ENCODE data around the gene TRIB2. TPM values are rescaled to one million over a fixed set of nuclear protein-coding genes. Genes with fewer than 3 reads are reported as not detected.

Gene TRIB2
- total and polyA plus RNA-seq, 4 donors = 6.7 to 27.8 (median 12.3) TPM

GRCh38 chr2:12672711-12673315 lies 43.9 kb upstream of the TRIB2 start:
- no peak overlapping the region for H3K9ac ChIP-seq (ENCODE audit: low read depth in 1 of 2, low read length in 2 of 2)
- H3K9me3 ChIP-seq (ENCODE audit: control insufficient read depth in 4 of 4, low read length in 3 of 4) = no peaks in the 10 kb centered on the region
- no peaks in the 10 kb centered on the region for H3K36me3 ChIP-seq (ENCODE audit: control insufficient read depth in 4 of 4, insufficient read depth in 3 of 4, low read depth in 1 of 4, low read length in 3 of 4)
- no peak overlapping the region for H3K4me3 ChIP-seq (ENCODE audit: low read depth in 1 of 3, low read length in 3 of 3)
- H3K4me1 ChIP-seq (ENCODE audit: control insufficient read depth in 4 of 4, insufficient read depth in 4 of 4, low read length in 3 of 4) = no peaks in the 10 kb centered on the region
- 92% methylated on average over 8 of the region's 8 CpGs for WGBS
- H3K27me3 ChIP-seq (ENCODE audit: control insufficient read depth in 4 of 4, insufficient read depth in 4 of 4, low read length in 3 of 4) = no peaks in the 10 kb centered on the region
- no peak for DNase-seq (ENCODE audit: low spot score)
- no peak overlapping the region for H3K27ac ChIP-seq (ENCODE audit: low read depth in 1 of 2, low read length in 2 of 2)
- no peak for TF ChIP-seq CTCF (IDR thresholded peaks at IDR 0.05; ENCODE audit: low read depth, low read length, missing input control)
- no peak for TF ChIP-seq GABPA (IDR thresholded peaks at IDR 0.05 in 1 of 2, conservative IDR thresholded peaks at IDR 0.05 in 1 of 2)
- TF ChIP-seq RXRA (IDR thresholded peaks at IDR 0.05) = no peak
- TF ChIP-seq, protein P1, sequence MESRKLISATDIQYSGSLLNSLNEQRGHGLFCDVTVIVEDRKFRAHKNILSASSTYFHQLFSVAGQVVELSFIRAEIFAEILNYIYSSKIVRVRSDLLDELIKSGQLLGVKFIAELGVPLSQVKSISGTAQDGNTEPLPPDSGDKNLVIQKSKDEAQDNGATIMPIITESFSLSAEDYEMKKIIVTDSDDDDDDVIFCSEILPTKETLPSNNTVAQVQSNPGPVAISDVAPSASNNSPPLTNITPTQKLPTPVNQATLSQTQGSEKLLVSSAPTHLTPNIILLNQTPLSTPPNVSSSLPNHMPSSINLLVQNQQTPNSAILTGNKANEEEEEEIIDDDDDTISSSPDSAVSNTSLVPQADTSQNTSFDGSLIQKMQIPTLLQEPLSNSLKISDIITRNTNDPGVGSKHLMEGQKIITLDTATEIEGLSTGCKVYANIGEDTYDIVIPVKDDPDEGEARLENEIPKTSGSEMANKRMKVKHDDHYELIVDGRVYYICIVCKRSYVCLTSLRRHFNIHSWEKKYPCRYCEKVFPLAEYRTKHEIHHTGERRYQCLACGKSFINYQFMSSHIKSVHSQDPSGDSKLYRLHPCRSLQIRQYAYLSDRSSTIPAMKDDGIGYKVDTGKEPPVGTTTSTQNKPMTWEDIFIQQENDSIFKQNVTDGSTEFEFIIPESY (IDR thresholded peaks at IDR 0.05) = no peak
- TF ChIP-seq RAD21 (IDR thresholded peaks at IDR 0.05) = no peak
- TF ChIP-seq FOXA2 (IDR thresholded peaks at IDR 0.05) = no peak
- TF ChIP-seq HNF4G (IDR thresholded peaks at IDR 0.05) = no peak
- no peak for TF ChIP-seq HNF4A (conservative IDR thresholded peaks at IDR 0.05)
- TF ChIP-seq, protein P2, sequence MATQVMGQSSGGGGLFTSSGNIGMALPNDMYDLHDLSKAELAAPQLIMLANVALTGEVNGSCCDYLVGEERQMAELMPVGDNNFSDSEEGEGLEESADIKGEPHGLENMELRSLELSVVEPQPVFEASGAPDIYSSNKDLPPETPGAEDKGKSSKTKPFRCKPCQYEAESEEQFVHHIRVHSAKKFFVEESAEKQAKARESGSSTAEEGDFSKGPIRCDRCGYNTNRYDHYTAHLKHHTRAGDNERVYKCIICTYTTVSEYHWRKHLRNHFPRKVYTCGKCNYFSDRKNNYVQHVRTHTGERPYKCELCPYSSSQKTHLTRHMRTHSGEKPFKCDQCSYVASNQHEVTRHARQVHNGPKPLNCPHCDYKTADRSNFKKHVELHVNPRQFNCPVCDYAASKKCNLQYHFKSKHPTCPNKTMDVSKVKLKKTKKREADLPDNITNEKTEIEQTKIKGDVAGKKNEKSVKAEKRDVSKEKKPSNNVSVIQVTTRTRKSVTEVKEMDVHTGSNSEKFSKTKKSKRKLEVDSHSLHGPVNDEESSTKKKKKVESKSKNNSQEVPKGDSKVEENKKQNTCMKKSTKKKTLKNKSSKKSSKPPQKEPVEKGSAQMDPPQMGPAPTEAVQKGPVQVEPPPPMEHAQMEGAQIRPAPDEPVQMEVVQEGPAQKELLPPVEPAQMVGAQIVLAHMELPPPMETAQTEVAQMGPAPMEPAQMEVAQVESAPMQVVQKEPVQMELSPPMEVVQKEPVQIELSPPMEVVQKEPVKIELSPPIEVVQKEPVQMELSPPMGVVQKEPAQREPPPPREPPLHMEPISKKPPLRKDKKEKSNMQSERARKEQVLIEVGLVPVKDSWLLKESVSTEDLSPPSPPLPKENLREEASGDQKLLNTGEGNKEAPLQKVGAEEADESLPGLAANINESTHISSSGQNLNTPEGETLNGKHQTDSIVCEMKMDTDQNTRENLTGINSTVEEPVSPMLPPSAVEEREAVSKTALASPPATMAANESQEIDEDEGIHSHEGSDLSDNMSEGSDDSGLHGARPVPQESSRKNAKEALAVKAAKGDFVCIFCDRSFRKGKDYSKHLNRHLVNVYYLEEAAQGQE (IDR thresholded peaks at IDR 0.05) = no peak
- no peak for TF ChIP-seq SP1 (IDR thresholded peaks at IDR 0.05)
- TF ChIP-seq YY1 (IDR thresholded peaks at IDR 0.05) = no peak
- no peak for TF ChIP-seq NR2F2 (IDR thresholded peaks at IDR 0.05)
- TF ChIP-seq JUND (IDR thresholded peaks at IDR 0.05) = no peak
- no peak for TF ChIP-seq ATF3 (IDR thresholded peaks at IDR 0.05)
- TF ChIP-seq EGR1 (IDR thresholded peaks at IDR 0.05; ENCODE audit: low read depth in 2 of 2) = no peak
- TF ChIP-seq MAX (IDR thresholded peaks at IDR 0.05) = no peak
- no peak for TF ChIP-seq TAF1 (conservative IDR thresholded peaks at IDR 0.05)

All from liver (tissue), 9 donors.